Activated B cell treated with CpG ODN at 0.5 μM for 24 hours (primary cell): ENCODE measurements around the gene PTPRE. TPM values are rescaled to one million over a fixed set of nuclear protein-coding genes. Genes with fewer than 3 reads are reported as not detected.

Experiments used
- ATAC-seq: fragments of 200-7000 bp; cut with Tn5 transposase; one replicate; pipeline ENCODE4 v1.10.0; 2021; ENCODE audit warnings: low read depth, mild to moderate bottlenecking, moderate library complexity
- CTCF ChIA-PET: fragments of 350-600 bp; sonication (Branson Sonifier 250); formaldehyde crosslinking; loops from one replicate; lab custom pipeline; 2021; ENCODE audit warnings: antibody characterized with exemption; lab: Charles Lee
- POLR2A ChIA-PET: fragments of 350-600 bp; sonication (Branson Sonifier 250); formaldehyde crosslinking; loops from one replicate; lab custom pipeline; 2021; ENCODE audit warnings: antibody characterized with exemption; lab: Charles Lee
- DNase-seq: peaks from one replicate; pipeline ENCODE4 v3.0.0; 2022
- H3K27ac Mint-ChIP-seq: one replicate; pipeline ENCODE4 v1.8.0; 2020; ENCODE audit warnings: mixed read lengths
- H3K27me3 Mint-ChIP-seq: one replicate; pipeline ENCODE4 v1.8.0; 2021; ENCODE audit warnings: mixed read lengths
- H3K36me3 Mint-ChIP-seq: one replicate; pipeline ENCODE4 v1.8.0; 2021; ENCODE audit warnings: low read depth, mixed read lengths
- H3K4me1 Mint-ChIP-seq: one replicate; pipeline ENCODE4 v1.8.0; 2021; ENCODE audit warnings: mixed read lengths
- H3K4me3 Mint-ChIP-seq: one replicate; pipeline ENCODE4 v1.8.0; 2020; ENCODE audit warnings: mild to moderate bottlenecking, mixed read lengths
- H3K9me3 Mint-ChIP-seq: one replicate; pipeline ENCODE4 v1.8.0; 2020; ENCODE audit warnings: mixed read lengths
- intact Hi-C: fragments of 100-400 bp; cut with micrococcal nuclease; formaldehyde crosslinking; loops from one replicate; pipeline ENCODE4 v1.15.1; 2024
- total RNA-seq: library from RNA; stranded (reverse); gene quantifications from 2 replicates; pipeline ENCODE4 v1.2.3, GENCODE V29; 2022
- TF ChIP-seq, protein P1 (sequence below): fragments of 200-600 bp; IDR thresholded peaks from one replicate; pipeline ENCODE4 v1.8.0; 2022; ENCODE audit warnings: antibody characterized with exemption, mild to moderate bottlenecking

The PTPRE gene
- total RNA-seq, 1 donor from 2014 or later, result 36.8 TPM

DNA sequence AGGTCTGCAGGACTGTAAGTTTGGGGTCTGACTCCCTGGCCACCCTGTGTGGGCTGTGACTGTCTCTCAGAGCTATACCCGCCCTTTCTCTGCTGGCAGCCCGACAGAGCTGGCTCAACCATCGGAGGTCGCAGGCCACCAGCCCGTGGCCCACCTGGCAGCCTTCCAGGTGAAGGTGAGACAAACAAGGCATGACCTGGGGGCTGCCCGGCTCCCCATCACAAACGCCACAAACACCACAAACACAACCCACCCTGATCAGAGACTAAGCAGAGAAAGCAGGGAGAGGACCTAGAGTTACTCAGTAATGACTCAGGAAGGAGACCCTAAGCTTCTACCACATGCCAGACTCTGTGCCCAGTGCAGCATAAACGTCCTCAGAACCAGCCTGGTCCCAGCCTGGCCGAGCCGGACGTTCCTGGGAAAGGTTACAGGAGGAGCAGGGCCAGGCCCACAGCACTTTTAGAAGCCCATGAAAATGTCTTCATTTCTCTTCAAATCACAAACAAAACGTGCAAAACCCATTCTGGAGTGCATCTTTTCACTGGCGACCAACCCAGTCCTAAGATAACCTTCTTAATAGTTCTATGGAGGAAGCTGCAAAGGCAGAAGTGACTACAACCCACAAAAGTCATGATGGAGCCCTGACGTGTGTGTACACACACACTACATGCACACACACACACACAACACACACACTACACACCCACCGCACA lies 152.5 kb downstream of the PTPRE start:
- no peak for DNase-seq

DNA sequence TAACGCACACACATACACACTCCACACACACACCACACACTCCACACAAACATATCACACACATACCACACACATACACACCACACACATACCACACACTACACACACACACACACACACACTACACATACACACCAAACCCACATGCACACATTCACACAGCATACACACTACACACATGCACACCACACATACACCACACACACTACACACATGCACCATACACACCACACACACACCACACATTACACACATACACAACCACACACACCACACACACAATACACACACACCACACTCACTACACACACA lies 153.0 kb downstream of the PTPRE start:
- H3K4me1 Mint-ChIP-seq, result peaks cover 51% of the 10 kb centered on the region
- no peaks in the 10 kb centered on the region for H3K9me3 Mint-ChIP-seq
- ChIA-PET CTCF (no interaction called here), POLR2A (interaction anchor here (4.8 kb wide), 1 partner anchor 12 kb away, joined by 18 read pairs; no protein-coding TSS in a partner anchor)
- no peak for DNase-seq
- no peaks in the 10 kb centered on the region for H3K27me3 Mint-ChIP-seq
- no peak overlapping the region for H3K27ac Mint-ChIP-seq
- intact Hi-C loops, result loop anchor here (5.0 kb wide), 2 partner anchors 152 to 1412 kb away; no protein-coding TSS in a partner anchor
- peaks cover 47% of the 10 kb centered on the region for H3K36me3 Mint-ChIP-seq
- no peak for ATAC-seq
- H3K4me3 Mint-ChIP-seq, result no peak overlapping the region
- TF ChIP-seq, protein P1, sequence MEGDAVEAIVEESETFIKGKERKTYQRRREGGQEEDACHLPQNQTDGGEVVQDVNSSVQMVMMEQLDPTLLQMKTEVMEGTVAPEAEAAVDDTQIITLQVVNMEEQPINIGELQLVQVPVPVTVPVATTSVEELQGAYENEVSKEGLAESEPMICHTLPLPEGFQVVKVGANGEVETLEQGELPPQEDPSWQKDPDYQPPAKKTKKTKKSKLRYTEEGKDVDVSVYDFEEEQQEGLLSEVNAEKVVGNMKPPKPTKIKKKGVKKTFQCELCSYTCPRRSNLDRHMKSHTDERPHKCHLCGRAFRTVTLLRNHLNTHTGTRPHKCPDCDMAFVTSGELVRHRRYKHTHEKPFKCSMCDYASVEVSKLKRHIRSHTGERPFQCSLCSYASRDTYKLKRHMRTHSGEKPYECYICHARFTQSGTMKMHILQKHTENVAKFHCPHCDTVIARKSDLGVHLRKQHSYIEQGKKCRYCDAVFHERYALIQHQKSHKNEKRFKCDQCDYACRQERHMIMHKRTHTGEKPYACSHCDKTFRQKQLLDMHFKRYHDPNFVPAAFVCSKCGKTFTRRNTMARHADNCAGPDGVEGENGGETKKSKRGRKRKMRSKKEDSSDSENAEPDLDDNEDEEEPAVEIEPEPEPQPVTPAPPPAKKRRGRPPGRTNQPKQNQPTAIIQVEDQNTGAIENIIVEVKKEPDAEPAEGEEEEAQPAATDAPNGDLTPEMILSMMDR, result no peak

More for the DNA sequence above, 152.5 kb downstream of the PTPRE start:
- Mint-ChIP-seq H3K27me3 (no peaks in the 10 kb centered on the region), H3K27ac (peak overlapping the region; percentile 35), H3K9me3 (no peaks in the 10 kb centered on the region), H3K4me1 (peaks cover 46% of the 10 kb centered on the region), H3K36me3 (peaks cover 50% of the 10 kb centered on the region), H3K4me3 (no peak overlapping the region)
- ChIA-PET POLR2A (interaction anchor here (4.8 kb wide), 1 partner anchor 12 kb away, joined by 18 read pairs; no protein-coding TSS in a partner anchor), CTCF (interaction anchor here (0.9 kb wide), 1 partner anchor 10 kb away, joined by 6 read pairs; no protein-coding TSS in a partner anchor)
- no peak for ATAC-seq
- intact Hi-C loops, result no loop called here
- TF ChIP-seq, protein P1, result no peak

DNA sequence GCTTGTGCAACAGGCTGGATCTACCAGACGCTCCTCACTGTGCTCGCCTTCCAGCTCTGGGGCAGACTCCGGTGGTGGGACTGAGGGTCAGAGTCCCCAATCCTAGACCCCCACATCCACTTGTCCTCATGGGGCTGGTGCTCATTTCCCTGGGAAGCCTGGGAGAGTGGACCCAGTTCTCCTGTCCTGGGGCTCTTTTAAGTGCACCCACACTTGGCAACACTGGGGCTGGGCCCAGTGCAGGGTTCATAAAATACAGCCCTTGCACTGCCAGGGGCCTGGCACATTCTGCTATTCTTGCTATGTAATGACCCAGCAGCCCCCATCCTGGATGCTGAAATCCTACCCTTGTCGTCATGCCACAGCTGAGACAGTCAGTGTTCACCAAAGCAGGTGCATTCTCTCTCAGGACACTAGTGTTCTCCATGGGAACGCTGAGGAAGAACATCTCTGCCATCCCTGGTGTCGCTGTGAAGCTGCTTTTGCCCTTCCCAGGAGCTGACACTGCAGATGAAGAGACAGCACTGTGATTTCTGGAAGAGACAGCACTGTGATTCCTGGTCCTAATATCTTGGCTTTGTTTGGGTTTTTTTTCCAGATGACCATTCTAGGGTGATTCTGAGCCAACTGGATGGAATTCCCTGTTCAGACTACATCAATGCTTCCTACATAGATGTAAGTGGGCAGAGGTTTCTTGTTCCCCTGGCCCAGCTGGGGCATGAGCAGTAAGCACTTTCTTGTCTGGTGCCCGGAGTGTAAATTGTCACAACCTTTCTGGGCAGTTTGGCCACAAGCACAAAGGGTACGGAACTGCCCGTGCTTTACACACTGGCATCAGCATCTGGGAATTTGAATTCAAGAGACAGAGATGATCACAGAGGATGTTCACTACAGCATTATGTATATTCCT lies 153.7 kb downstream of the PTPRE start:
- H3K36me3 Mint-ChIP-seq, result peaks cover 45% of the 10 kb centered on the region
- DNase-seq (no peak), ATAC-seq (no peak)
- TF ChIP-seq, protein P1, result no peak
- no peaks in the 10 kb centered on the region for H3K27me3 Mint-ChIP-seq
- ChIA-PET POLR2A (interaction anchor here (4.8 kb wide), 1 partner anchor 13 kb away, joined by 18 read pairs; no protein-coding TSS in a partner anchor), CTCF (interaction anchor here (1.3 to 6.0 kb wide), 2 partner anchors 9 to 25 kb away, joined by 3 to 44 read pairs; no protein-coding TSS in a partner anchor)
- no peaks in the 10 kb centered on the region for H3K9me3 Mint-ChIP-seq
- H3K4me1 Mint-ChIP-seq, result peaks cover 57% of the 10 kb centered on the region
- intact Hi-C loops, result loop anchor here (5.0 kb wide), 2 partner anchors 152 to 1412 kb away; no protein-coding TSS in a partner anchor
- H3K4me3 Mint-ChIP-seq, result no peak overlapping the region
- peak overlapping the region; percentile 2 for H3K27ac Mint-ChIP-seq

DNA sequence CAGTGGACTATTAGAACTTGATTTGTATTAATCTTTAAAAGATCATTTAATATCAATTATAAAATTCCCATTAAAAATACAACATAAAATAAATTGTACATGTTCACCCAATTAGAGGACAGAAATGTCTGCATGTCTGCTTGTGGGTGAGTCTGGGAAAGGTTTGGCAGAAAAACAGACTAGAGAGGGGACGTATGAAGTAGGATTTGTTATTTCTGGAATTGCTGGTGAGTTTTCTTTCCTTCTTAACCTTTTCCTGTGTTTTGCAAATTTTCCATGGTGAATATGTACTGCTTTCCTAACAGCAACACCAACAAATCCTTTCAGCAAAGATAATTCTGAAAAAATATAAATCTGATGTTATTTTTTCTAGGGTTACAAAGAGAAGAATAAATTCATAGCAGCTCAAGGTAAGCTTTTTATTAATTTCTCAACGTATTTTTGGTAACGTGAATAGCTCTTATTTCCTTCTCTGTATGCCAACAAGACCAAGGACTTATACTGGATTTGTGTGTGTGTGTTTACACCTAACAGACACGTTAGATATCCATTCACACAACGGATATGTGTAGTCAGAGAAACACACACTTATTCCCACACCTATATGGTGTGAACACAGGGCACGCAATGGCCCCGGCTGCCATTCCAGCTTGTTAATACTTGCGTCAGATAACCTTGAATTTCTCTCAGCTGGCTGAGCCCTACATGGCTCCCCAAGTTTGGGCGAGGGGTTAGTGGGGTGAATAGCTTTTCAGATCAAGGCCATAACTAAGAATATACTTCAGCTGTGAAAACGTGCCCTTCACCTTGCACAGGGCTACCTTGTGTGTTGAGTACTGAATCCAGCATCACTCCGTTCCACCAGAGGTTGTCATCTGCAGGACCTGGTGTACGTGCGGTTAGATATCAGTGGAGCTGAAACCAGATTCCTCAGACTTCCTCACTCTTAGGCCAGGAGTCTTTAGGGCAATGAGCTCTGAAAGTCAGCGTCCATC lies 154.7 kb downstream of the PTPRE start:
- intact Hi-C loops, result loop anchor here (5.0 kb wide), 2 partner anchors 151 to 1411 kb away; no protein-coding TSS in a partner anchor
- Mint-ChIP-seq H3K36me3 (peaks cover 45% of the 10 kb centered on the region), H3K9me3 (no peaks in the 10 kb centered on the region), H3K4me1 (peaks cover 65% of the 10 kb centered on the region), H3K27ac (peak overlapping the region; percentile 86), H3K4me3 (peak overlapping the region; percentile 57), H3K27me3 (no peaks in the 10 kb centered on the region)
- CTCF ChIA-PET, result interaction anchor here (0.8 to 6.0 kb wide), 7 partner anchors 8 to 50 kb away, joined by 3 to 44 read pairs (median 4); no protein-coding TSS in a partner anchor
- TF ChIP-seq, protein P1, result no peak
- ATAC-seq (no peak), DNase-seq (no peak)
- POLR2A ChIA-PET, result interaction anchor here (0.8 to 5.6 kb wide), 5 partner anchors 8 to 207 kb away, joined by 3 to 162 read pairs (median 8); no protein-coding TSS in a partner anchor
